Heart left ventricle (tissue), 16 donors: ENCODE measurements around the gene CDH20. TPM values are rescaled to one million over a fixed set of nuclear protein-coding genes. Genes with fewer than 3 reads are reported as not detected.

ENCODE experiments used
- ATAC-seq, 4 donors: fragments of 200-7000 bp; cut with Tn5 transposase; one replicate each; pipeline ENCODE4 v1.9.1; 2020 to 2022; ENCODE audit warnings: moderate library complexity in 4 of 4, mild to moderate bottlenecking in 3 of 4, moderate number of reproducible peaks in 1 of 4
- DNase-seq, 5 donors: peaks; one replicate each; pipeline ENCODE4 v3.0.0-alpha.2; 2020
- H3K27ac ChIP-seq, 12 donors: fragments of 200-600 bp; sonication (generic) in 4 of 12; one replicate each; pipeline versions ENCODE4 v1.5.0 to v1.8.0; 2016 to 2022; ENCODE audit warnings: mild to moderate bottlenecking in 2 of 12
- H3K27me3 ChIP-seq, 9 donors: fragments of 200-600 bp; sonication (generic) in 2 of 9; one replicate each; pipeline versions ENCODE4 v1.5.1 to v1.8.0; 2016 to 2022; ENCODE audit warnings: mild to moderate bottlenecking in 3 of 9
- H3K36me3 ChIP-seq, 9 donors: fragments of 200-600 bp; sonication (generic) in 2 of 9; one replicate each; pipeline versions ENCODE4 v1.5.0 to v1.8.0; 2018 to 2022; ENCODE audit warnings: mild to moderate bottlenecking in 2 of 9
- H3K4me1 ChIP-seq, 12 donors: fragments of 200-600 bp; sonication (generic) in 4 of 12; one replicate each; pipeline versions ENCODE4 v1.5.0 to v1.8.0; 2016 to 2022; ENCODE audit warnings: mild to moderate bottlenecking in 3 of 12
- H3K4me3 ChIP-seq, 12 donors: fragments of 200-600 bp; sonication (generic) in 4 of 12; one replicate each; pipeline versions ENCODE4 v1.5.0 to v1.8.0; 2017 to 2022; ENCODE audit warnings: mild to moderate bottlenecking in 9 of 12, moderate library complexity in 4 of 12
- H3K9me3 ChIP-seq, 12 donors: fragments of 200-600 bp; sonication (generic) in 4 of 12; one replicate each; pipeline versions ENCODE4 v1.5.0 to v1.8.0; 2016 to 2022; ENCODE audit warnings: mild to moderate bottlenecking in 1 of 12
- POLR2A ChIP-seq, 2 donors: fragments of 450-650 bp; IDR thresholded peaks; one replicate each; pipeline ENCODE4 v1.6.1; 2017; ENCODE audit warnings: antibody characterized with exemption in 2 of 2, mild to moderate bottlenecking in 2 of 2, moderate library complexity in 2 of 2
- WGBS, 4 donors: extraction: QIAGEN DNeasy Blood & Tissue Kit in 2 of 4; methylation state at CpG; one replicate each; pipeline versions ENCODE4 v1.1.5 to v1.1.7; 2013 to 2018; 5-methylcytosine and 5-hydroxymethylcytosine counted together
- intact Hi-C, 10 donors: fragments of 100-400 bp; cut with DNase I; formaldehyde crosslinking; loops; one replicate each; pipeline versions ENCODE4 v1.11.1 to v1.14.2; 2022
- polyA plus RNA-seq, 2 donors: library from polyadenylated mRNA; stranded (reverse); fragments of 200-250 nt; gene quantifications; one replicate each; pipeline ENCODE4 v1.2.3, GENCODE V29; 2013
- total RNA-seq, 9 donors: library from RNA; depleted of rRNA in 2 of 9; stranded (reverse); fragments of >200 nt in 2 of 9; fragmentation: NEBNext Ultra II Directional in 3 of 9; extraction: Animal tissue kit (Norgen Biotek cat#: 25700) in 3 of 9; gene quantifications; one replicate each; pipeline versions ENCODE4 v1.1.0 to v1.2.4, GENCODE V29; 2016 to 2023
- TF ChIP-seq, protein P1 (sequence below), 12 donors: fragments of 200-600 bp; sonication (generic) in 4 of 12; IDR thresholded peaks; one replicate each; pipeline versions ENCODE4 v1.5.0 to v1.8.0; 2018 to 2022; ENCODE audit warnings: antibody characterized with exemption in 12 of 12, mild to moderate bottlenecking in 5 of 12
- donor health status: ischemic (EF 13 %, LVEDD 7.1; RV severe dilation, severe dysfunction).
- donor health status: healthy with polysubstance abuse.
- donor health status: DM: no; HTN: yes; CAD: no.
- donor health status: DM: no; HTN: no; CAD: no.
- donor health status: ischemic (EF 25% LVEDD 6.9; RV normal size, moderate dysfunction).
- donor health status: ischemic (EF 25% LVEDD 5.7; RV mildly dilated, moderate dysfunction).
- donor health status: healthy.
- donor health status: DM: yes; HTN: yes; CAD: no.
- donor health status: ischemic (EF 35%, LVEDD 5.7; RV mildly dilated, moderate dysfunction).
- donor health status: nonischemic (EF 11% LVEDD 7.7; RV severe dilation, severe dysfunction).
- donor health status: DM: yes; HTN: yes; CAD: no.
- donor health status: PGD.
- donor health status: ischemic (EF 29% LVEDD 5.4; RV normal size, mild dysfunction).
- donor health status: nonischemic (EF 23%, LVEDD 6.1; RV moderate dilation, normal function).

Gene CDH20
- total and polyA plus RNA-seq, 11 donors, result 0.03 to 0.20 (median 0.15) TPM; not detected in 8

DNA sequence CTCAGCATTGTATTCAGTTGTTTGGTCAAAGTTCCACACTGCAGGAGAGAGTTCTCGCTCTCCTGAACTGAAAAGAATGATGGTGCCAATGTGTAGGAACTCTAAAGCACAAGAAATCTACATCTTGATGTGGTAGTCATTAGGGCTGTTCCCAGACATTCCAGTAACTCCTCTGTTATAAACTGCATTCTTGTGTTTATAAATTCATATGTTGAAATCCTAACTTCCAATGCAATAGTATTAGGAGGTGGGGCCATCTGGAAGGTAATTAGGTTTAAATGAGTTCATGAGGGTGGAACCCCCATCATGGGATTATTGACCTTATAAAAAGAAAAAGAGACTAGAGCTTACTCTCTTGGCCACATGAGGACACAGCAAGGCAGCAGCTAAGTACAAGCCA, 239.6 kb downstream of the CDH20 start:
- Histone ChIP-seq H3K4me3 (no peak overlapping the region), H3K9me3 (peaks cover 0 to 15% (median 0%) of the 10 kb centered on the region in 12 donors), H3K36me3 (peaks cover 0 to 4% (median 0%) of the 10 kb centered on the region in 9 donors), H3K4me1 (peaks cover 0 to 19% (median 1%) of the 10 kb centered on the region in 12 donors), H3K27me3 (no peaks in the 10 kb centered on the region), H3K27ac (no peak overlapping the region)
- no peak for TF ChIP-seq POLR2A (IDR thresholded peaks at IDR 0.05)
- TF ChIP-seq, protein P1, sequence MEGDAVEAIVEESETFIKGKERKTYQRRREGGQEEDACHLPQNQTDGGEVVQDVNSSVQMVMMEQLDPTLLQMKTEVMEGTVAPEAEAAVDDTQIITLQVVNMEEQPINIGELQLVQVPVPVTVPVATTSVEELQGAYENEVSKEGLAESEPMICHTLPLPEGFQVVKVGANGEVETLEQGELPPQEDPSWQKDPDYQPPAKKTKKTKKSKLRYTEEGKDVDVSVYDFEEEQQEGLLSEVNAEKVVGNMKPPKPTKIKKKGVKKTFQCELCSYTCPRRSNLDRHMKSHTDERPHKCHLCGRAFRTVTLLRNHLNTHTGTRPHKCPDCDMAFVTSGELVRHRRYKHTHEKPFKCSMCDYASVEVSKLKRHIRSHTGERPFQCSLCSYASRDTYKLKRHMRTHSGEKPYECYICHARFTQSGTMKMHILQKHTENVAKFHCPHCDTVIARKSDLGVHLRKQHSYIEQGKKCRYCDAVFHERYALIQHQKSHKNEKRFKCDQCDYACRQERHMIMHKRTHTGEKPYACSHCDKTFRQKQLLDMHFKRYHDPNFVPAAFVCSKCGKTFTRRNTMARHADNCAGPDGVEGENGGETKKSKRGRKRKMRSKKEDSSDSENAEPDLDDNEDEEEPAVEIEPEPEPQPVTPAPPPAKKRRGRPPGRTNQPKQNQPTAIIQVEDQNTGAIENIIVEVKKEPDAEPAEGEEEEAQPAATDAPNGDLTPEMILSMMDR (IDR thresholded peaks at IDR 0.05), result no peak
- WGBS, 4 donors, result 96 to 100% (median 98%) methylated on average over 1 of the region's 1 CpG
- ATAC-seq (no peak), DNase-seq (no peak)
- intact Hi-C loops, result loop anchor here in 1 of 10 donors (10.0 kb wide), 1 partner anchor 322 kb away; the partner anchor contains the start of gene RNF152

DNA sequence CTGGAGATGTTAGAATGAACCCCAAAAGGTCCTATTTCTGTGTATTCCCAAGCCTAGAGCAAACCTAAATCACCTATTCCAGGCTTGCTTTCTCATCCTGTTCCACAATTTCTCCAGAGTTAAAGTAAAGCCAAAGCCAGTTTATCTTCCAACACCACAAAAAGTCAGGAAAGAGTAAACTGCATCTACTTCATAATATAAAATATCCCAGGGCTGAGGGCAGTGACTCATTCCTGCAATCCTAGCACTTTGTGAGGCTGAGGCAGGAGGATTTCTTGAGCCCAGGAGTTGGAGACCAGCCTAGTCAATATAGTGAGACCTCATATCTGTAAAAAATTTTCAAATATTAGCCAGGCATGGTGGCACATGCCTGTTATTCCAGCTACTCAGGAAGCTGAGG, 241.4 kb downstream of the CDH20 start:
- no peak for DNase-seq
- Histone ChIP-seq H3K4me3 (no peak overlapping the region), H3K36me3 (peaks cover 0 to 4% (median 0%) of the 10 kb centered on the region in 9 donors), H3K9me3 (peaks cover 0 to 6% (median 0%) of the 10 kb centered on the region in 12 donors), H3K27me3 (no peaks in the 10 kb centered on the region), H3K27ac (no peak overlapping the region), H3K4me1 (peaks cover 0 to 21% (median 7%) of the 10 kb centered on the region in 12 donors)
- TF ChIP-seq, protein P1 (IDR thresholded peaks at IDR 0.05), result no peak
- TF ChIP-seq POLR2A (IDR thresholded peaks at IDR 0.05), result no peak
- intact Hi-C loops, result loop anchor here in 2 of 10 donors (5.0 to 10.0 kb wide), 2 partner anchors 320 to 558 kb away; partner anchors contain the start of gene RNF152 (in 1 of the 2)
- ATAC-seq, result no peak

DNA sequence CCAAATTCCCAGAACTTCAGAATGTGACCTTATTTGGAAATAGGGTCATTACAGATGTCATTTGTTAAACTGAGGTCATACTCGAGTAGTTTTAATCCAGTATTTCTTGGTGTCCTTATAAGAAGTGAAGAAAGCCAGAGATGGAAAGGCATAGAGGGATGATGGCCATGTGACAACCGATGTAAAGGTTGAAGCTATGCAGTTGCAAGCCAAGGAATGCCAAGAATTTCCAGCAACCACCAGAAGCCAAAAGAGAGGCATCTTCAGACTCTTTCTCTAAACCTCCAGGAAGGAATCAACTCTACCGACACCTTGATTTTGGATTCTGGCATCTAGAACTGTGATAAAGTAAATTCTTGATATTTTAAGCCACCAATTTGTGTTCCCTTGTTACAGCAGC, 242.2 kb downstream of the CDH20 start:
- Histone ChIP-seq H3K36me3 (peaks cover 0 to 4% (median 0%) of the 10 kb centered on the region in 9 donors), H3K4me3 (no peak overlapping the region), H3K27ac (no peak overlapping the region), H3K4me1 (peaks cover 0 to 17% (median 7%) of the 10 kb centered on the region in 12 donors), H3K9me3 (peaks cover 0 to 6% (median 0%) of the 10 kb centered on the region in 12 donors), H3K27me3 (no peaks in the 10 kb centered on the region)
- intact Hi-C loops, result loop anchor here in 2 of 10 donors (5.0 to 10.0 kb wide), 2 partner anchors 319 to 557 kb away; partner anchors contain the start of gene RNF152 (in 1 of the 2)
- DNase-seq, result no peak
- ATAC-seq, result no peak
- WGBS, 4 donors, result 44 to 53% (median 49%) methylated on average over 3 of the region's 3 CpGs
- no peak for TF ChIP-seq POLR2A (IDR thresholded peaks at IDR 0.05)
- TF ChIP-seq, protein P1 (IDR thresholded peaks at IDR 0.05), result no peak

DNA sequence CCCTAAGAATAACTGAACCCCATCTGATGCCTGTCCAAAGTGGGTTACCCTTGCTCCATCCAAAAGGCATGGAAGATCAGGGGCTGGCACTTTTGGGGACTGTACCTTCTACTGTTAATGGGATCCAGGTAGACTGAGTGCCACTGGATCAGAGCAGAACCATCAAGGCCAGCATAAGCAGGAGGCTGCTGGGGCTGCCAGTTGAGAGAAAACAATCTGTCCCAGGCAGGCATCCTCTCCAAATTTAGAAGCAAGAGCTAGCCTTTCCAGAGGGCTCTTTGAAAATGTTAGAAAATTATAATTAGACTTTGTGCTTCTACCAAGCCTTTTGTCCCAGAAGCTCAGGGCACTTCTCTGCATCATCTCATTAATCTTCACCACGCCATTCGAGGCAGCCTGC, 245.6 kb downstream of the CDH20 start:
- ATAC-seq (peak; percentile 16 to 76 (median 34)), DNase-seq (no peak)
- Histone ChIP-seq H3K27me3 (no peaks in the 10 kb centered on the region), H3K27ac (peak overlapping the region in 3 of 12 donors; percentile 28 to 42 (median 37)), H3K4me3 (no peak overlapping the region), H3K4me1 (peaks cover 0 to 36% (median 14%) of the 10 kb centered on the region in 12 donors), H3K36me3 (no peaks in the 10 kb centered on the region), H3K9me3 (peaks cover 0 to under 1% (median 0%) of the 10 kb centered on the region in 12 donors)
- WGBS, 4 donors, result 34 to 80% (median 66%) methylated on average over 2 of the region's 2 CpGs
- intact Hi-C loops, result loop anchor here in 2 of 10 donors (5.0 to 10.0 kb wide), 2 partner anchors 316 to 553 kb away; partner anchors contain the start of gene RNF152 (in 1 of the 2)
- no peak for TF ChIP-seq POLR2A (IDR thresholded peaks at IDR 0.05)
- TF ChIP-seq, protein P1 (IDR thresholded peaks at IDR 0.05), result no peak
